ENCODE results near the gene DAP3. TPM values are rescaled to one million over a fixed set of nuclear protein-coding genes. Genes with fewer than 3 reads are reported as not detected.

The DAP3 gene
- total RNA-seq, 2 experiments from 2014 or later: 119 to 123 TPM

DNA sequence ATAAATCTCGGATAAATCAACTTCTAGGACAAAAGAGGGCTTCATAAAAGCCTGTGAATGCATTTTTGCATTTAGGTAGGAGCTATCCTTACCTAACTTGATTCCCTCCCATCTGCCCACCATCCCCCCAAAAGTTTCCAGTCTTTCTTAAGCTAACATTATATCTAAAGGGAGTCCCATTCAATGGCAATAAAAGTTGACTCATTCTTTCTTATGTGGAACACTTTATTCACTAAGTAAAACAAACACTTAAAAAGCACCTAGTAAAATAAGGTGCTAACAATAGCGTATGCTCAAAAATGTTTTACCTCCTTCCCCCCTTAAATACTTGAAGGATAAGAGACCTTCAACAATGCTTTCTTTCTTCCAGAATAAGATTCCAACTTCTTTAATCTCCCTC lies 84.3 kb downstream of the DAP3 start:
- H3K4me1 Mint-ChIP-seq: peaks cover 17% of the 10 kb centered on the region
- H3K4me3 Mint-ChIP-seq: no peak overlapping the region
- no peak overlapping the region for H3K27ac Mint-ChIP-seq
- H3K9me3 Mint-ChIP-seq: no peaks in the 10 kb centered on the region
- ChIA-PET CTCF (no interaction called here), POLR2A (interaction anchor here (0.6 kb wide), 1 partner anchor 37 kb away, joined by 4 read pairs; no protein-coding TSS in a partner anchor)
- no peak for DNase-seq
- no peaks in the 10 kb centered on the region for H3K27me3 Mint-ChIP-seq
- peaks cover 75% of the 10 kb centered on the region for H3K36me3 Mint-ChIP-seq (ENCODE audit: low read depth)

GRCh38 chr1:155776414-155776813 lies 87.5 kb downstream of the DAP3 start:
- CTCF ChIA-PET: no interaction called here
- Mint-ChIP-seq H3K27me3 (no peaks in the 10 kb centered on the region), H3K27ac (peak overlapping the region; percentile 80), H3K4me3 (no peak overlapping the region), H3K4me1 (peaks cover 17% of the 10 kb centered on the region), H3K9me3 (no peaks in the 10 kb centered on the region), H3K36me3 (ENCODE audit: low read depth) (peaks cover 56% of the 10 kb centered on the region)
- DNase-seq: peak; percentile 45
- POLR2A ChIA-PET: interaction anchor here (0.6 to 1.5 kb wide), 2 partner anchors 13 to 443 kb away, joined by 3 to 4 read pairs; no protein-coding TSS in a partner anchor

GRCh38 chr1:155777582-155777981 lies 88.7 kb downstream of the DAP3 start:
- H3K27me3 Mint-ChIP-seq: no peaks in the 10 kb centered on the region
- peak overlapping the region; percentile 50 for H3K27ac Mint-ChIP-seq
- no peaks in the 10 kb centered on the region for H3K9me3 Mint-ChIP-seq
- CTCF ChIA-PET: no interaction called here
- peaks cover 17% of the 10 kb centered on the region for H3K4me1 Mint-ChIP-seq
- peaks cover 53% of the 10 kb centered on the region for H3K36me3 Mint-ChIP-seq (ENCODE audit: low read depth)
- no peak for DNase-seq
- no peak overlapping the region for H3K4me3 Mint-ChIP-seq
- POLR2A ChIA-PET: interaction anchor here (0.6 to 1.5 kb wide), 3 partner anchors 8 to 295 kb away, joined by 3 to 4 read pairs (median 4); no protein-coding TSS in a partner anchor

Other genes starting within 250 kb of the DAP3 start
- 10 to 100 TPM; 35.9 to 42.0 TPM for gene ASH1L, start 126.3 kb upstream of the DAP3 start, total RNA-seq
- 10 to 100 TPM; 43.4 to 43.6 TPM for gene MSTO1, start 78.9 kb upstream of the DAP3 start, total RNA-seq
- 10 to 100 TPM; 75.2 to 80.2 TPM for gene YY1AP1, start 317 bp upstream of the DAP3 start, total RNA-seq
- 10 to 100 TPM; 76.4 to 76.6 TPM for gene GON4L, start 168.1 kb downstream of the DAP3 start, total RNA-seq
- gene SYT11, start 170.5 kb downstream of the DAP3 start, total RNA-seq: 10 to 100 TPM; 30.7 to 31.6 TPM
- gene RIT1, start 222.3 kb downstream of the DAP3 start, total RNA-seq: 10 to 100 TPM; 25.0 to 30.9 TPM
- gene KHDC4, start 245.3 kb downstream of the DAP3 start, total RNA-seq: 10 to 100 TPM; 63.8 to 71.4 TPM

Measured in activated CD4-positive, alpha-beta memory T cell treated with anti-CD3 and anti-CD28 coated beads, Interleukin-2, amount 10 ng/mL, durations not matched to agents 7 days and 5 days (primary cell).